ENCODE measurements around the gene RNU5B-1. TPM values are rescaled to one million over a fixed set of nuclear protein-coding genes. Genes with fewer than 3 reads are reported as not detected.

The RNU5B-1 gene
- total RNA-seq, 2 donors from 2014 or later = 26.1 TPM; not detected in 1

DNA sequence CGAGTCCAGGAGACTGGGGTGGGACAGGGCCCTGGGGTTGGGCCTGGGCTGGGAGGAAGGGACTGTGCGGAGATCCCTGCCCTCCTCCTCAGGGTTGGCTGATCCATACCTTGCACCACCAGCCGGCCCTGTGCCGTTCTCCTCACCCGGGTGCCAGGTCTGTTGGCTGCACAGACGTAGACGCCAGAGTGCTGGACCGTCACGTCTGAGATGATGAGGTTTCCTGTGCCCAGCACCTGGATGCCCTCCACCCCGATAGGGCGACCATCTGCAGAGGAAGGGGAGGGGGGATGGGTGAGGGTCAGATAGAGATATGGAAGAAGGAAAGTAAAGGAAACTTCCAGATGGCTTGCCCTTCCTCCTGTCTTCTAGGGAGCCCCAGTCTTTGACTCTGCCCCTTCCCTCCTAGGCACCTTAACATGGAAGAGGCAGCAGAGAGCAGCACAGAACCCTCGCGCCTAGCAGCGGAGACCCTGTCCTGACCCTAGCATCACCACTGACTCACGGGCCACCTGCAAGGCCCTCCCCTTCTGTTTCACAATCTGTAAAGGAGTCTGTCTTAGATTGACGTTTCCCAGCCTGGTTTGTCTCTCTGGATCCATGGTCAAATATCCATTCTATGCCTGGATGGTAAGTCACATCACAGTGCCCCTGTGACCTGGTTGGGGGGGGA lies 28.8 kb downstream of the RNU5B-1 start:
- H3K4me1 ChIP-seq = no peaks in the 10 kb centered on the region
- H3K36me3 ChIP-seq = no peaks in the 10 kb centered on the region
- TF ChIP-seq, protein P1, sequence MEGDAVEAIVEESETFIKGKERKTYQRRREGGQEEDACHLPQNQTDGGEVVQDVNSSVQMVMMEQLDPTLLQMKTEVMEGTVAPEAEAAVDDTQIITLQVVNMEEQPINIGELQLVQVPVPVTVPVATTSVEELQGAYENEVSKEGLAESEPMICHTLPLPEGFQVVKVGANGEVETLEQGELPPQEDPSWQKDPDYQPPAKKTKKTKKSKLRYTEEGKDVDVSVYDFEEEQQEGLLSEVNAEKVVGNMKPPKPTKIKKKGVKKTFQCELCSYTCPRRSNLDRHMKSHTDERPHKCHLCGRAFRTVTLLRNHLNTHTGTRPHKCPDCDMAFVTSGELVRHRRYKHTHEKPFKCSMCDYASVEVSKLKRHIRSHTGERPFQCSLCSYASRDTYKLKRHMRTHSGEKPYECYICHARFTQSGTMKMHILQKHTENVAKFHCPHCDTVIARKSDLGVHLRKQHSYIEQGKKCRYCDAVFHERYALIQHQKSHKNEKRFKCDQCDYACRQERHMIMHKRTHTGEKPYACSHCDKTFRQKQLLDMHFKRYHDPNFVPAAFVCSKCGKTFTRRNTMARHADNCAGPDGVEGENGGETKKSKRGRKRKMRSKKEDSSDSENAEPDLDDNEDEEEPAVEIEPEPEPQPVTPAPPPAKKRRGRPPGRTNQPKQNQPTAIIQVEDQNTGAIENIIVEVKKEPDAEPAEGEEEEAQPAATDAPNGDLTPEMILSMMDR (IDR thresholded peaks at IDR 0.05) = no peak
- H3K4me3 ChIP-seq = no peak overlapping the region
- DNase-seq = no peak
- H3K9me3 ChIP-seq = no peaks in the 10 kb centered on the region
- no peaks in the 10 kb centered on the region for H3K27me3 ChIP-seq
- no peak overlapping the region for H3K27ac ChIP-seq
- intact Hi-C loops (cut with DNase I) = no loop called here
- no peak overlapping the region for H3K9ac ChIP-seq (ENCODE audit: low read depth in 2 of 2, low read length in 2 of 2)

DNA sequence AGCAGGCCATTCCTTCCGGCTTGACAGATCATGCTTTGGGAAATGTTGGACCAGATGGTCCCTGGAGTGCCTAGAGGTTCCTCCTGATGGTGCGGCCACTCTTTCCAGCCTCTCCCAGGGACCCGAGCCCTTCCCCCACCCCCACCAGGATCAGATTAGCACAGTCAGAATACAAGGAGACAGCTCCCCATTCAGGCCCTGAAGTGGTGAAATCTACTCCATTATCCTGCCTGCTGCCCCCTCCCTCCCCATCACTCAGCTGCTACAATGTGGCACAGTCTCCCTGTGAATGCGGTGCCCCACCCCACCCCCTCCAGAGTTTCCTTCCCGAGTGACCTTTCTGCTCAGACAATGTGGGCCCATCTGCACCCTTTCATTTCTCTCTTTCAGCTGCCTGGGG lies 29.4 kb downstream of the RNU5B-1 start:
- intact Hi-C loops (cut with DNase I) = no loop called here
- Histone ChIP-seq H3K27me3 (no peaks in the 10 kb centered on the region), H3K4me3 (no peak overlapping the region), H3K9ac (ENCODE audit: low read depth in 2 of 2, low read length in 2 of 2) (no peak overlapping the region), H3K4me1 (no peaks in the 10 kb centered on the region), H3K27ac (no peak overlapping the region), H3K36me3 (no peaks in the 10 kb centered on the region), H3K9me3 (no peaks in the 10 kb centered on the region)
- DNase-seq = no peak
- TF ChIP-seq, protein P1 (IDR thresholded peaks at IDR 0.05) = no peak

DNA sequence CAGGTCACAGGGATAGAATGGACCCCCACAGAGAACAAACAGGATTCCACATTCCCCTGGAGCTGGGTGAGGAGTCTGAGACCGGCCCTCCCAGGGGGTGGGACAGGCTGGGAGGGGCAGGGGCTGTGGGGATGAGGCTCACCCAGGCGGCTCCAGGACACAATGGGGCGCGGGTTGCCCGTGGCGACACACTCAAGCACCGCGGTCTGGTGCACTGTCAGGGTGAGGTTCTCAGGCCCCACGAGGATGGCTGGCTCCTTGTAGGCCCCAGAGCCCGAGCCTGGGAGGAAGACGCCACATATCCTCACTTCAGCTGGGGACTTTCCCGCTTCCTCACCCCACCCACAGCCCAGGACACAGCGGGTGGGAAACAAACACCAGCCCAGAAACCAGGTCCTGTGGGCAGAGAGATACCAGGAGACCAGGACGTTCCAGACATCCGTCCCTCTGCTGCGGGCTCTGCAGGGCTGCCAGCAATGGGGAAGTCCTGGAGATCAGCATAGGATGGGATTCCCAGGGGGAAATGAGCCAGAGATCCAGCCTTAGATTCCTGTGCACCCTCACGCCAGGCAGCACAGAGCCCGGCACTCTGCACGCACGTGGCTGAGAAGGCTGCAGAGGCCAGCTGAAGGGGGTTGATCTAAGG lies 30.2 kb downstream of the RNU5B-1 start:
- Histone ChIP-seq H3K36me3 (no peaks in the 10 kb centered on the region), H3K9me3 (no peaks in the 10 kb centered on the region), H3K27me3 (no peaks in the 10 kb centered on the region), H3K4me1 (no peaks in the 10 kb centered on the region), H3K9ac (ENCODE audit: low read depth in 2 of 2, low read length in 2 of 2) (no peak overlapping the region), H3K27ac (no peak overlapping the region), H3K4me3 (no peak overlapping the region)
- TF ChIP-seq, protein P1 (IDR thresholded peaks at IDR 0.05) = no peak
- DNase-seq = no peak
- intact Hi-C loops (cut with DNase I) = no loop called here

DNA sequence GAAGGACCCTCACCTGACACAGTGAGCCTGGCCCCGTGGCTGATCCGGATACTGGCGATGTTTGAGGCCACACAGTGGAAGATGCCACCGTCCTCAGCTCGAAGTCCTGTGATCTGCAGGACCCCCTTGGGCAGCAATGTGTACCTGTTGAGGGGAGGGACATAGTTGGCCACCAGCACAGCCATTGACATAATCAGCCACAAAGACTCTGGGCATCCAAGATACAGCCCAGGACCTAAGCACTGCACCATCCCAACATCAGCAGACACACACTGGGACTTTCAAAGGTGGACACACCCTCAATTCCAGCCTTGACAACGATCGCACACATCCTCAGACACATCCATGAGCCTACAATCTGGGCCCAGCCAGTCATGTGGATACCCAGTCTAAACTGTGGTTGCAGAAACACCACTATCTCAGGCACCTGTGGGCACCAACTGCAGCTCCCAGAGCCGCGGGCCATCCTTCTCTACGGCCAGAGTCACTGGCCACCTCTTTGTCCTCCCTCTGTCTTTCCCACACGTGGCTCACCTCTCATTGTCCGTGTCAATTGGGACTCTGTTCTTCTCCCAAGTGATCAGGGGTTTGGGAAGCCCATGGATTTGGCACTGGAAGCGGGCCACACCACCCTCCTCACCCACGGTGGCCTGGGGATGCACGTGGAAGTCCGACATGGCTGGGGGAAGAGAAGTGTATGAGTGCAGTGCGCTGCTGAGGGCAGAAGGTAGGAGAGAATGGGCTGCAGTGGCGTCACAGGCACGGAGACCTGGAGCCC lies 31.0 kb downstream of the RNU5B-1 start:
- Histone ChIP-seq H3K4me1 (no peaks in the 10 kb centered on the region), H3K4me3 (no peak overlapping the region), H3K27ac (no peak overlapping the region), H3K36me3 (no peaks in the 10 kb centered on the region), H3K9ac (ENCODE audit: low read depth in 2 of 2, low read length in 2 of 2) (no peak overlapping the region), H3K27me3 (no peaks in the 10 kb centered on the region), H3K9me3 (no peaks in the 10 kb centered on the region)
- TF ChIP-seq, protein P1 (IDR thresholded peaks at IDR 0.05) = no peak
- intact Hi-C loops (cut with DNase I) = no loop called here
- no peak for DNase-seq

DNA sequence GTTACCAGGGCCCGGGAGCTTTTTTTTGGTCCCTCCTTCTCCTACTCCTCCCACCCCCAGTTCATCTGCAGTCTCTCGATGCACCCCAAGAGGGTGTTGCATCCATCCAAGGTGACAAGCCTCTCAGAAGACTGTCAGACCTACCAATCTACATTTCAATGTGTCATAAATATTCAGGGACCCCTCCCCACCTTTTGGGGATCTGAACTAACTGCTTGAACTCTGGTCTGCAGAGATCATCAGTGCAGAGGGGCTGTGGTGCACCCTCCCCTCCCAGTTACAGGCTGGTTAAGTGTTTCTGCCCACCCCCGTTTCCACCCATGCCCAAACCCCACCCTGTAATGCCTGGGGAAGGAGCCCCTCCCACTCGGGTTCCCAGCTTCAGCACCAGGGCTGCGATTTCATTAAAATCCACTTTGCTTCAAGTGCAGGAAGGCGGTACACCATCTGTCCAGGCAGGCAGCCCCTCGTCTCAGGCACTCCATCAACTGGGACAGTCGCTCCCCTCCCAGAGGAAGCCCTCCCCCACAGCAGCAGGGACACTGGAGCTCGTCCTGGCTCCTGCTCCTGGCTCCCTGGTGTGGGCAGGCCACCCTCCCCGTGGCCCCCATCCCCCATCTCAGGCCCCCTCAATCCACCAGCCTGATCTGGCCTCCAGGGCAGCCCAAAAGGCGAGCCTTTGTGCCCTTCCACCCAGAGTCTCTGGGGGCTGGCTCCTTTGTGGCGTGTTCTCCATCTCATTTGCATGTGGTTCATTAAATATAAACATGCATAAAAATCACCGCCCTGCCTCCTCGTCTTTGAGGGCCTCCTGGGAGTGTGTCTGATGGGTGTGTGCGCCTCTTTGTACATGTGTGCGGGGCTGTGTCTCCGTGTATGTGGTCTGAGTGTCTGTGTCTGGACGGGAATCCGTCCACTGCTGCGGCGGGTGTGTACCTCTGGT lies 32.3 kb downstream of the RNU5B-1 start:
- no peaks in the 10 kb centered on the region for H3K4me1 ChIP-seq
- H3K27me3 ChIP-seq = no peaks in the 10 kb centered on the region
- H3K4me3 ChIP-seq = no peak overlapping the region
- TF ChIP-seq, protein P1 (IDR thresholded peaks at IDR 0.05) = no peak
- H3K9me3 ChIP-seq = no peaks in the 10 kb centered on the region
- DNase-seq = no peak
- H3K9ac ChIP-seq (ENCODE audit: low read depth in 2 of 2, low read length in 2 of 2) = no peak overlapping the region
- intact Hi-C loops (cut with DNase I) = no loop called here
- no peak overlapping the region for H3K27ac ChIP-seq
- H3K36me3 ChIP-seq = no peaks in the 10 kb centered on the region
